OCI-LY1 (cell line): ENCODE measurements around the gene NRGN.

ENCODE experiments used
- H2AFZ ChIP-seq: fragments of 200-600 bp; sonication (generic), shearing (Covaris generic); 2 replicates; pipeline ENCODE4 v1.6.0; 2014; ENCODE audit warnings: antibody characterized with exemption, mild to moderate bottlenecking, low read length
- H3F3A ChIP-seq: fragments of 200-600 bp; sonication (generic), shearing (Covaris generic); 2 replicates; pipeline ENCODE4 v1.6.0; 2014; ENCODE audit warnings: mild to moderate bottlenecking, antibody characterized with exemption, low read length, moderate library complexity; ENCODE audit not compliant: insufficient read depth
- H3K27ac ChIP-seq: fragments of 200-600 bp; sonication (generic); 2 replicates; pipeline ENCODE4 v1.5.1; 2014; ENCODE audit warnings: low read length, mixed run types, mild to moderate bottlenecking, low read depth; ENCODE audit not compliant: poor library complexity, severe bottlenecking
- H3K27me3 ChIP-seq: fragments of 200-600 bp; sonication (generic); 2 replicates; pipeline ENCODE4 v1.6.0; 2014; ENCODE audit warnings: antibody characterized with exemption, mild to moderate bottlenecking, low read length, moderate library complexity; ENCODE audit not compliant: insufficient read depth
- H3K36me3 ChIP-seq: fragments of 200-600 bp; sonication (generic); 2 replicates; pipeline ENCODE4 v1.6.1; 2014; ENCODE audit warnings: mild to moderate bottlenecking, antibody characterized with exemption, low read length, moderate library complexity, mixed read lengths; ENCODE audit not compliant: insufficient read depth
- H3K4me1 ChIP-seq: fragments of 200-600 bp; sonication (generic); 2 replicates; pipeline ENCODE4 v1.5.1; 2014; ENCODE audit warnings: mild to moderate bottlenecking, low read length, moderate library complexity; ENCODE audit not compliant: insufficient read depth, severe bottlenecking
- H3K4me2 ChIP-seq: fragments of 200-600 bp; sonication (generic), shearing (Covaris generic); 2 replicates; pipeline ENCODE4 v1.6.1; 2014; ENCODE audit warnings: low read length
- H3K4me3 ChIP-seq: fragments of 200-600 bp; sonication (generic); 2 replicates; pipeline ENCODE4 v1.5.1; 2014; ENCODE audit warnings: low read length, low read depth, mild to moderate bottlenecking, mixed read lengths; ENCODE audit not compliant: poor library complexity, severe bottlenecking
- H3K79me2 ChIP-seq: fragments of 200-600 bp; shearing (Covaris generic); 2 replicates; pipeline ENCODE4 v1.6.1; 2016; ENCODE audit warnings: mixed run types, low read length, mixed read lengths; ENCODE audit not compliant: insufficient read depth
- H3K9ac ChIP-seq: fragments of 200-600 bp; sonication (generic), shearing (Covaris generic); 2 replicates; pipeline ENCODE4 v1.6.1; 2014; ENCODE audit warnings: mild to moderate bottlenecking, low read length, mixed read lengths
- H3K9me2 ChIP-seq: fragments of 200-600 bp; sonication (generic), shearing (Covaris generic); 2 replicates; pipeline ENCODE4 v1.6.1; 2014; ENCODE audit warnings: low read depth, mild to moderate bottlenecking, low read length, mixed read lengths
- H3K9me3 ChIP-seq: fragments of 200-600 bp; shearing (Covaris generic); 2 replicates; pipeline ENCODE4 v1.6.1; 2014; ENCODE audit warnings: low read length, mixed read lengths
- H4K20me1 ChIP-seq: fragments of 200-600 bp; sonication (generic), shearing (Covaris generic); 2 replicates; pipeline ENCODE4 v1.6.0; 2016; ENCODE audit warnings: mild to moderate bottlenecking, low read length; ENCODE audit not compliant: insufficient read depth
- CTCF ChIP-seq: fragments of 200-600 bp; sonication (generic), shearing (Covaris generic); IDR thresholded peaks from 2 replicates; pipeline ENCODE4 v1.5.1; 2017; ENCODE audit warnings: mild to moderate bottlenecking, antibody characterized with exemption, low read length, moderate library complexity, mixed read lengths
- EZH2 ChIP-seq: fragments of 200-600 bp; sonication (generic), shearing (Covaris generic); IDR thresholded peaks from 2 replicates; pipeline ENCODE4 v1.8.0; 2017; ENCODE audit warnings: borderline replicate concordance, mixed run types, mild to moderate bottlenecking, antibody characterized with exemption, low read length, moderate library complexity, mixed read lengths

Gene NRGN

DNA sequence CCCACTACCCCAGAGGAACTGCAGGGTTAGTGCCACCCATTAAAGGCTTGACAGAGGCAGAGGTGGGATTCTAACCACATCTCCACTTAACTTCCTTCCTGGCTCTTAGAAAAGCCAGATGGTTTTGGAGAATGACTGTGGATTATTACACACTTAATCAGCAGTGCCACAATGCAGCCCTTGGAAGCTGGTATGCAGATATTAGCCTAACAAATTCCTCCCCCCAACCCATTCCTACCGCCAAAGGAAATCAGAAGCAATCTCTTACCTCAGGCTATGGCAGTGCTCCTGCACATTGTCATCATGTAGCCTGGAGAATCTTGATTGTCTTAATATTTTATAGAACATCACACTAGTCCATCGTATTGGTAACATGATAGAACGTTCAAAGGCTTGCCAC is 23.2 kb upstream of the NRGN start:
- Histone ChIP-seq H3K9me2 (no peaks in the 10 kb centered on the region), H3K27me3 (no peaks in the 10 kb centered on the region), H3K27ac (no peak overlapping the region), H3K79me2 (no peaks in the 10 kb centered on the region), H3K36me3 (no peaks in the 10 kb centered on the region), H4K20me1 (no peaks in the 10 kb centered on the region), H3K4me1 (no peaks in the 10 kb centered on the region), H2AFZ (no peak overlapping the region), H3F3A (no peaks in the 10 kb centered on the region), H3K4me3 (no peak overlapping the region), H3K9me3 (no peaks in the 10 kb centered on the region), H3K4me2 (no peak overlapping the region), H3K9ac (no peak overlapping the region)
- TF ChIP-seq EZH2 = no peak
- TF ChIP-seq CTCF = no peak

DNA sequence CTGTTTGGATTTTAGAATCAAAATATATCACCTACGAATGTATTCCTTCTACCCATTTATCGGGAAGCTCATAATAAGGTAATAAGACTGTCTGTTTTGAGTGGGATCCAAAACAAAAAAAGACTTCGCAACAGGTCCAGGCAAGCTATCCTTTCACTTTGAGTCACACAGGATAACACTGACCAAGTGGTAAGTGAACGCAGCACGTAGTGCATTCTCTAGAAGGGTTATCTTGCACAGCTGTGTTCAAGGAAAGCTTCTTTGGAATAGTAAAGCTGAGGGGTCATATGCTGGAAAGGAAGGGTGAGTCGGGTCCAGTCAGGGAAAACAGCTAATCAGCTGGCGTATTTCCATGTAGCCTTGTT is 22.3 kb upstream of the NRGN start:
- H3K27ac ChIP-seq = no peak overlapping the region
- no peak for TF ChIP-seq EZH2
- TF ChIP-seq CTCF = no peak
- H3K4me2 ChIP-seq = no peak overlapping the region
- H3K4me1 ChIP-seq = no peaks in the 10 kb centered on the region
- H3K9me2 ChIP-seq = no peaks in the 10 kb centered on the region
- H3K36me3 ChIP-seq = no peaks in the 10 kb centered on the region
- no peak overlapping the region for H2AFZ ChIP-seq
- no peaks in the 10 kb centered on the region for H3F3A ChIP-seq
- no peaks in the 10 kb centered on the region for H3K79me2 ChIP-seq
- H3K4me3 ChIP-seq = no peak overlapping the region
- no peaks in the 10 kb centered on the region for H3K27me3 ChIP-seq
- H3K9me3 ChIP-seq = no peaks in the 10 kb centered on the region
- no peaks in the 10 kb centered on the region for H4K20me1 ChIP-seq
- H3K9ac ChIP-seq = no peak overlapping the region

GRCh38 chr11:124717786-124718651 is 21.7 kb upstream of the NRGN start:
- no peaks in the 10 kb centered on the region for H3K27me3 ChIP-seq
- no peak overlapping the region for H2AFZ ChIP-seq
- H3K9me3 ChIP-seq = no peaks in the 10 kb centered on the region
- H3K79me2 ChIP-seq = no peaks in the 10 kb centered on the region
- H3K27ac ChIP-seq = no peak overlapping the region
- no peaks in the 10 kb centered on the region for H3K9me2 ChIP-seq
- H3K4me2 ChIP-seq = no peak overlapping the region
- TF ChIP-seq CTCF = no peak
- TF ChIP-seq EZH2 = no peak
- no peaks in the 10 kb centered on the region for H3F3A ChIP-seq
- no peak overlapping the region for H3K9ac ChIP-seq
- H4K20me1 ChIP-seq = no peaks in the 10 kb centered on the region
- no peak overlapping the region for H3K4me3 ChIP-seq
- no peaks in the 10 kb centered on the region for H3K4me1 ChIP-seq
- H3K36me3 ChIP-seq = no peaks in the 10 kb centered on the region
